ENCODE data around the gene TNPO1. TPM values are rescaled to one million over a fixed set of nuclear protein-coding genes. Genes with fewer than 3 reads are reported as not detected.

TNPO1 gene
- polyA plus RNA-seq, 1 experiment = 134 TPM

GRCh38 chr5:72817076-72817481 is 618 bp downstream of the TNPO1 start:
- peak overlapping the region; percentile 74 for H3K4me3 ChIP-seq (ENCODE audit: low read depth, low read length)
- no peaks in the 10 kb centered on the region for H3K27me3 ChIP-seq (ENCODE audit: control insufficient read depth, insufficient read depth, low read length)
- TF ChIP-seq CTCF (IDR thresholded peaks at IDR 0.05; ENCODE audit: low read depth, low read length) = no peak
- peak overlapping the region; percentile 98 for H3K27ac ChIP-seq (ENCODE audit: low read depth, low read length)
- peak; percentile 46 for DNase-seq (ENCODE audit: low read depth, low spot score)
- H3K9me3 ChIP-seq (ENCODE audit: control insufficient read depth, insufficient read depth, low read length) = no peaks in the 10 kb centered on the region; the same call in 1 of the 2 replicates
- CTCF ChIA-PET = interaction anchor here (0.6 to 3.2 kb wide), 3 partner anchors 33 to 293 kb away, joined by 3 to 17 read pairs (median 6); no protein-coding TSS in a partner anchor
- POLR2A ChIA-PET = interaction anchor here (0.6 to 2.7 kb wide), 16 partner anchors 10 to 497 kb away, joined by 3 to 16 read pairs (median 3); partner anchors contain the start of genes MRPS27 and PTCD2

GRCh38 chr5:72817671-72818266 is 1.3 kb downstream of the TNPO1 start:
- ChIA-PET POLR2A (interaction anchor here (0.6 to 2.7 kb wide), 11 partner anchors 12 to 498 kb away, joined by 3 to 16 read pairs (median 3); partner anchors contain the start of genes MRPS27 and PTCD2), CTCF (interaction anchor here (1.1 to 3.2 kb wide), 6 partner anchors 13 to 332 kb away, joined by 3 to 17 read pairs (median 5); no protein-coding TSS in a partner anchor)
- Histone ChIP-seq H3K9me3 (ENCODE audit: control insufficient read depth, insufficient read depth, low read length) (no peaks in the 10 kb centered on the region; the same call in 1 of the 2 replicates), H3K27ac (ENCODE audit: low read depth, low read length) (no peak overlapping the region), H3K27me3 (ENCODE audit: control insufficient read depth, insufficient read depth, low read length) (no peaks in the 10 kb centered on the region), H3K4me3 (ENCODE audit: low read depth, low read length) (peak overlapping the region; percentile 74)
- TF ChIP-seq CTCF (IDR thresholded peaks at IDR 0.05; ENCODE audit: low read depth, low read length) = no peak
- DNase-seq (ENCODE audit: low read depth, low spot score) = no peak

- ChIA-PET CTCF (interaction anchor here (0.5 to 3.2 kb wide), 20 partner anchors 9 to 455 kb away, joined by 3 to 17 read pairs (median 3); no protein-coding TSS in a partner anchor), POLR2A (no interaction called here)
- peak; percentile 61 for TF ChIP-seq CTCF (IDR thresholded peaks at IDR 0.05; ENCODE audit: low read depth, low read length)
- Histone ChIP-seq H3K27ac (ENCODE audit: low read depth, low read length) (no peak overlapping the region), H3K9me3 (ENCODE audit: control insufficient read depth, insufficient read depth, low read length) (no peaks in the 10 kb centered on the region; the same call in 1 of the 2 replicates), H3K4me3 (ENCODE audit: low read depth, low read length) (peak overlapping the region; percentile 74), H3K27me3 (ENCODE audit: control insufficient read depth, insufficient read depth, low read length) (no peaks in the 10 kb centered on the region)
- DNase-seq (ENCODE audit: low read depth, low spot score) = no peak
These were observed 2.5 kb downstream of the TNPO1 start for GRCh38 chr5:72818866-72819534.

- Histone ChIP-seq H3K9me3 (ENCODE audit: control insufficient read depth, insufficient read depth, low read length) (no peaks in the 10 kb centered on the region; the same call in 1 of the 2 replicates), H3K4me3 (ENCODE audit: low read depth, low read length) (no peak overlapping the region), H3K27me3 (ENCODE audit: control insufficient read depth, insufficient read depth, low read length) (no peaks in the 10 kb centered on the region), H3K27ac (ENCODE audit: low read depth, low read length) (no peak overlapping the region)
- ChIA-PET POLR2A (no interaction called here), CTCF (no interaction called here)
- TF ChIP-seq CTCF (IDR thresholded peaks at IDR 0.05; ENCODE audit: low read depth, low read length) = no peak
- DNase-seq (ENCODE audit: low read depth, low spot score) = no peak
These were observed 5.3 kb downstream of the TNPO1 start for GRCh38 chr5:72821776-72822175.

- ChIA-PET POLR2A (no interaction called here), CTCF (no interaction called here)
- no peak for TF ChIP-seq CTCF (IDR thresholded peaks at IDR 0.05; ENCODE audit: low read depth, low read length)
- H3K27me3 ChIP-seq (ENCODE audit: control insufficient read depth, insufficient read depth, low read length) = no peaks in the 10 kb centered on the region
- no peak overlapping the region for H3K27ac ChIP-seq (ENCODE audit: low read depth, low read length)
- no peaks in the 10 kb centered on the region for H3K9me3 ChIP-seq (ENCODE audit: control insufficient read depth, insufficient read depth, low read length)
- no peak overlapping the region for H3K4me3 ChIP-seq (ENCODE audit: low read depth, low read length)
- no peak for DNase-seq (ENCODE audit: low read depth, low spot score)
These were observed 6.5 kb downstream of the TNPO1 start for GRCh38 chr5:72822944-72823343.

All from AG04450 (cell line).